NCI-H526 treated with DMSO at 0.1 percent for 48 hours (cell line): ENCODE measurements around the gene RCBTB2.
"Not testable (repeated sequence)": the region's sequence is repeated elsewhere in the genome, so short reads cannot be mapped to it uniquely, and the experiment has no call there.

Experiments used
- DNase-seq: peaks from one replicate; lab custom pipeline; 2025; lab: John Stamatoyannopoulos, UW

RCBTB2 gene

DNA sequence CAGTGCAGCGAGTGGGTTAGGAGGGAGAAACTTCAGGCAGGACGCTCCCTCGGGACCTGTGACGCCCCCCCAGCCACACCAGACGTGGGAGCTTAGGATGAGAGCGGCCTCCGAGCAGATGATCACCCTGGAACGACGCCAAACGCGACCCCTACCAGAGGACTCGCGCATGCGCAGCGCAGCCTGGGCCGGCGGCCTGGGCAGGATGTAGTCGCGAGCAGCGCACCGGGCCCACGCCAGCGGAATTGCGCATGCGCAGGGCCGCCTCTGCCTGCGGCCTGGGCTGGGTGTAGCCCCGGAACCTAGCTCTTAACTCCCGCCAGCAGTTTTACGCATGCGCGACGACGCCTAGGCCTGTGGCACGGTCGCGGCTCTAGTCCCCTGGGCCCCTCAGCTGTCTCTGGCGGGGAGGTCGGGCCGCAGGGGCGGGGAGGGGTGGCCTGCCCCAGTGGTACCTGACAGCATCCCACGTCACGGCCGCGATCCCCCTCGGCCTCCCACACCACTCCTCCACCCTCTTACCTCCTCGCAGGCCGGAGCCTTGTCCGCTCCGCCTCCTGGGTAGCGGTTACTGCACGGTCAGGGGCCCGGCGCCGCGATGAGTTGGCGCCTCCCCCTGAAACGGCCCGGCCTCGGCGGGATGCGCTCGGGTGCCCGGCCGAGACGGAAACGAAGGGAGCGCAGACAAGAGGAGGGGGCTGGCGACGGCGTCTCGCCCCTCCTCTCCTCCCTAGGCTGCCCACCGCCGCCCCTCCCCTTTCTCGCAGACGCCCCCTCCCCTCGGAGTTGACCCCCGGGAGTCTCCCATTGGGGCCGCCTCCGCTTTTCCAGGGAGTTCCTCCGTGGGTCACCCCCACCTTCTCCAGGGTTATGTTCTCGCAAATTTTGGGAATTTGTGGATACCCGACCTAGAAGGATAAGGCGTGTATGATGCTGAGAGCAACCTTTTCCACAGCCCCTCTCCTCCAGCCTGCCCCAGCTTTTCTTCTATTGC, at the start of gene RCBTB2:
RCBTB2 (minus strand) TSS at position 575 of the 994 bp plus-strand sequence. CDS start 11,141 bp downstream, outside the sequence.
- peak; percentile 95 for DNase-seq

DNA sequence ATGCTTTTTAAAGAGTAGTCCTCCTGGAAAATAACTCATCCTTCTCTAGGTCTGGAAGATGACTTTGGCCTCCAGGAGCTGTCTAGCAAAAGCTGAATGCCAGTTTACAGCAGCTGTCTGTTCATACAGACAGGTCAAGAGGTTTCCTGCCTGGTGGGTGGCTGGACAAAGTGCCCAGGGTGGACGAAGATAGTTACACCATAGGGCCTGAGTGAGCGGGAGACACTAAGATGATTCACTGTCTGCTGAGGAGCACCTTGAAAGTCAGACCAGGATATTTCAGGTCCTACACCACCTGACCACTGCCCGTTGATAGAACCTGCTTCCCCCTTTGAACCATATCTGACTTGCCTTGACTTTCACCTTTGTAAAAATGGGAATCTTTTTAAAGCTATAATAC, 49.2 kb upstream of the RCBTB2 start:
- no peak for DNase-seq

GRCh38 chr13:48580896-48581295, 48.0 kb upstream of the RCBTB2 start:
- DNase-seq, result no peak

DNA sequence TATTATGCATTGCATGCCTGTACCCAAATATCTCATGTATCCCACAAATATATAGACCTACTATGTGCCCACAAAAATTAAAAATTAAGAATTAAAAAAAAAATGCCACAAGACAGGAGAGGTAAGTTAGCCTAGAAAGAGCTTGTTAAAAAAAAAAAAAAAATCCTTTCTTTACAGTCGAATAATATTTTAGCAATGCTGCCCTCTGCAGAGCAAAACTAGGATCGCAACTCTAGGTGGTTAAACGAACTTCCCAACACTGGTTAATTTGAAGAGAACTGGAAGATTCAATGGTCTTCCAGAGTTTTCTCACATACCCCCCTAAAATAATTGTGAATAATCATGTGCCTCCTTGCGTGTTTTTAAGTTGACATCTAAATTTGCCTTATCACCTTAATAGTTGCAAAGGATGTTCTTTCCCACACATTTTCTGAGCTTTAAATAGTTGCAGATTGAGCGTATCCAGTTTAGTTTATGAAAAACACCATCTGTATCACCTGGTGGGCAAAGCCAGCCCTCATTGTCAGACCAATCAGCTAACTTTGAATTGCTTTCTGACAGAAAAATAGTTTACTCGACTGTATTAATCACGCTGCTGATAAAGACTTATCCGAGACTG, 47.4 kb upstream of the RCBTB2 start:
- DNase-seq, result peak; percentile 46

DNA sequence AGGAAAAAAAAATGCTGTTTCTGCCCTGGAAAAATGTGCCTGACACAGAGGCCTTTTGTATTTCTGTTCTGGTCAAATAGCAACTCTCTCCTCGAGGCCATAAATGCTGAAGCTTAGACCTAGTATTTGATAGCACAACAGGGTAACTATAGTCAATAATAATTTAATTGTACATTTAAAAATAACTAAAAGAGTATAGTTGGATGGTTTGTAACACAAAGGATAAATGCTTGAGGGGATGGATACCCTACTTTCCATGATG, 47.0 kb upstream of the RCBTB2 start:
- DNase-seq, result not testable (repeated sequence)

GRCh38 chr13:48579165-48579918, 46.5 kb upstream of the RCBTB2 start:
- DNase-seq, result no peak

DNA sequence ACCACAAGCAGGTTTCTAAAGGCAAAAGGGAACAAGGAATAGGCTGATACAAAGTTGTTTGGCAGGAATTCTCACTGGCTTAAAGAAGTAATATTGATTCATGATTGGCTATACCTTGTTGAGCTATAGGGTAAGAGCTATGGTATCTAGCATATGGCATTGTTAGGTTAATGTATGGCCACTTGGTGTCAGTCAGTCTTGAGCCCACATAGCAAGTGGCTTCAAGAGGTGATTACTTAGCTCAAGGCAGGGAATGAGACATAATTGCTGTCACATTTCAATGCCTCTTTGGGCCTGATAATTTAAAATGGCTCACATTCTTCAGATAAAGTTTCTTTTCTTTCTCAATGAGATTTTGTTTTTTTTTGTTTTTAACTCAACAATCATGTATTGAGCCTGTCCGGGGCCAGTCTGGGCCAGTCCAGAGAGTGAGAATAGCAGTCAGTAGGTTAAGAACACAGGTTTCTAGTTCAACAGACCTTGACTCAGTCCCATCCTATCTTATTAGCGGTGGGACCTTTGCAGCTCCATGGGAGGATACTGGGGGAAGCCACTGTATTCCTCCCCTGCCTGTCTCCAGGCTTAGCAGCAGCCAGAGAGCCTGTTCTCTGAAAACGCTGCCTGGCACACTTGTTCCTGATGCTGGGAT, 45.8 kb upstream of the RCBTB2 start:
- DNase-seq, result no peak

DNA sequence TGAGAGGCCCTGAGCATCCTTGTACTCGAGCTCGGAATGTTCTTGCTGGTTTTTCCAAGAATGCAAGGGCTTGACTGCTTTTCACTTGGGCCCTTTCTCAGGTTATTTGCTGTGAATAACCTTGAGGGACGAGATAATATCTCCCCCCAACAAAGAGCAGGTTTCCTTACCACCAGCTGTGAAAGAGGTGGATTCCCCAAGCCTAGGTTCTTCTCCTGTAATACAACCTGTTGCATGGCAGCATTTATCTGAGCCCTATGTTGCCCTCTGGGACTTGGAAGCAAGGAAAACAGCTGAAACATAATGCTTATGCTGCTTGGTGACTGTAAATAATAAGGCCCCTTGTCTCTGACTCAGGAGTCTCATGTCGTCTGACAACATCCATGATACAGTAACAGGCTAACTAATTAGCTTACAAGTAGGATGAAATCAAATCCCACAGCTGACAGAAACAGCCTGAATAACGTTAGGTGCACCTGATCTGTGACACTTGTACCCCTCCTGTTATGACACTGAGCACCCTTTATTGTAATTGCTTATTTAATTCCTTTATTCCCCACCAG, 43.6 kb upstream of the RCBTB2 start:
- DNase-seq, result no peak

DNA sequence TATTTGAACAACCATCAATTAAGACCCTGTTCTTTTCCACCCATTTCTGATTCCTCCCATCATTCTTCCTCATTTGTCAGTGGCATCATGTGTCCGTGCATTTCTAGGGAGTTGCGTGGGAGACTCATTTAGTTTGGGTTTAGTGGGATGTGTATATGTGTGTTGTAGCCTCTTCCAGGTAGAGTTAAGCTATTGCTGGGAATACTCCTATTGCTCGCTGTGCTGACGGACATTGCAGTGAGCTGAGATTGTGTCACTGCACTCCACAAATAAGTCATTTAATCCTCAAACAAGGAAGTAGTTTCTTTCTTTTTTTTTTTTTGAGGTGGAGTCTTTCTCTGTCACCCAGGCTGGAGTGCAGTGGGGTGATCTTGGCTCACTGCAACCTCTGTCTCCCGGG, 42.2 kb upstream of the RCBTB2 start:
- DNase-seq, result no peak

DNA sequence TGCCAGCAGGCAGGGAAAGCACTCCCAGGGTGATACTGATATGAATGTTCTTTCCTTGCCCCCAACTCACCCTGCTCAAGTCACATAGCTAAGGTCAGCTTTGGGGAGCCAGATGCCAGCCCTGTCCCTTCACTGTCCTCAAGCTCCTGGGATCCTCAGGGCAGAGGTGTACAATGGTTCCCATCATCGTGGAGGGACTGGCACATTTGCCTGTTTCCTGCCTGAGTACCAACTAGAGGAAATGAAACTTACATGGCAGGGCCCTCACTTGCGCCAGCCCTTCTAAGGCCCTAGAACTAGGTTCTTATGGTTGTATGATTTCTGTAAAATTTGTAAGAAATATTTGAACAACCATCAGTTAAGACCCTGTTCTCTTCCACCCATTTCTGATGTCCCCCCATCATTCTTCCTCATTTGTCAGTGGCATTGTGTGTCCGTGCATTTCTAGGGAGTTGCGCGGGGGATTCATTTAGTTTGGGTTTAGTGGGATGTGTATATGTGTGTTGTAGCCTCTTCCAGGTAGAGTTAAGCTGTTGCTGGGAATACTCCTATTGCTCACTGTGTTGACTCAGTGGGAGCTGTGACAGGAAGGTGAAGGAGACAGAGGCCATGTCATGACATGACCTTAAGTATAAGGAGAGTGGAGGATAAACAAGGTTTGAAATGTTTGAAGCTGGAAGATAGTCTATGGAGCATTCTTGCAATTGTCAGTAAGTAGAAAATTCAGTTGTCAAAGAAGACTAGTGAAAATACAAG, 41.3 kb upstream of the RCBTB2 start:
- no peak for DNase-seq

DNA sequence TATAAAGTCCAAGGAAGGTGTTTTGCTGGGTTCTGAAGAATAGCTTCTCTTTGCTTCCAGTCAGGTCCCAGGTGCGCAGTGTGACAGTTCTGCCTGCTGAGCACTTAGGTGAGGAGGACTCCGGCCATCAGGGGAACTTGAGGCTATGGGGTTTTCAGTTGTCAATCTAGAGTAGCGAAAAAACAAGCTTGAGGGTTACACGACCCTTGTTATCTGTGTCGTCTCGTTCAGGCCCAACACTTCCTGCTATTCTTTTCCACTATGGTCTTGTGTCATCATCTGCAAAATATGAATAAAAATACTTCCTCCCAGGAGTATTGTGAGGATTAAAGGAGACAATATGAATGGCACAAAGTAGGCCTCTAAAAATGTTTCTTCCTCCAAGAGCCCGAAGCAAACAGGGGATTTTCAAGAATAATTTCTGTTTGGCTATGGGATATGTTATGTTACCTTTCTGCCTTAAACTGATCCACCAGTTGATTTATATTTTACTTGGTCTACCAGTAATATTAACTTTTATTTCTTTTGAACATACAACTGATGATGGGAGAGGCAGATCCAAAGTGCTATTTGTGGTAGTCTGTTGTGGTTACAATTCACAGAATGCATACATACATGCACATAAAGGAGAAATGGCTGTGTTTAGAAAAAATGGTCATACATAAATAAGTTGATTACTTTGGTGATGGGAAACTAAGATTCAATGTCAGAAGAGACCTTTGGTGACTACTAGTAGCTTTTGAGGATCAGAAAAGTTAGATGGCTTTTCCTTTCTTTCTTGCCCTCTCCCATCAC, 40.5 kb upstream of the RCBTB2 start:
- DNase-seq, result no peak

GRCh38 chr13:48571126-48571913, 38.4 kb upstream of the RCBTB2 start:
- no peak for DNase-seq

DNA sequence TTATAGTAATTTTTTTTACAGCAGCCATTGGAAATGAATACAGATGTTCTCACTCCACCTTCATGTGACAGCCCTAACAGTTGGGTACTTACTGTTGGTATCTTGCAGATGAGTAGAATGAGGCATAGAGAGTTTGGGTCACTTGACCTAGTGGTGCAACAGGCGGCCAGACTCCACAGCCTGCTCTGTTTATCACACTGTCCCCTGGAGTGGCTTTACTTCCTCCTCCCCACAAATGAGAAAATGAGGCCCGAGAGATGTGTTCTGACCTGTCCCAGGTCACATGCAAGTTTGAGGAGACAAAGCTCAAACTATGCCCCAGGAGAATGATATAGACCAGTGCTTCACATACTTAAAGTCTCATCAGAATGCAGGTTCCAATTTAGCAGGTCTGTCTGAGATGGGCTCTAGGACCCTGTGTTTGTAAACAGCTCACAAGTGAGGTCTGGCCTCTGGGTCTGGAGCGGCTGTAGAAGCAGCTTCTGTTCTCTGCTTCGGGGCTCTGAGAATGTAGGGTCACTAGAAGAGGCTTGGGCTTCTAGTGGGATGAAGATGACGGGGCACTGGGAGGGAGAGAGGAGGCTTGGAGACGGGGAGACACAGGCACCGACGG, 37.4 kb upstream of the RCBTB2 start:
- no peak for DNase-seq

GRCh38 chr13:48569104-48569666, 36.3 kb upstream of the RCBTB2 start:
- no peak for DNase-seq

DNA sequence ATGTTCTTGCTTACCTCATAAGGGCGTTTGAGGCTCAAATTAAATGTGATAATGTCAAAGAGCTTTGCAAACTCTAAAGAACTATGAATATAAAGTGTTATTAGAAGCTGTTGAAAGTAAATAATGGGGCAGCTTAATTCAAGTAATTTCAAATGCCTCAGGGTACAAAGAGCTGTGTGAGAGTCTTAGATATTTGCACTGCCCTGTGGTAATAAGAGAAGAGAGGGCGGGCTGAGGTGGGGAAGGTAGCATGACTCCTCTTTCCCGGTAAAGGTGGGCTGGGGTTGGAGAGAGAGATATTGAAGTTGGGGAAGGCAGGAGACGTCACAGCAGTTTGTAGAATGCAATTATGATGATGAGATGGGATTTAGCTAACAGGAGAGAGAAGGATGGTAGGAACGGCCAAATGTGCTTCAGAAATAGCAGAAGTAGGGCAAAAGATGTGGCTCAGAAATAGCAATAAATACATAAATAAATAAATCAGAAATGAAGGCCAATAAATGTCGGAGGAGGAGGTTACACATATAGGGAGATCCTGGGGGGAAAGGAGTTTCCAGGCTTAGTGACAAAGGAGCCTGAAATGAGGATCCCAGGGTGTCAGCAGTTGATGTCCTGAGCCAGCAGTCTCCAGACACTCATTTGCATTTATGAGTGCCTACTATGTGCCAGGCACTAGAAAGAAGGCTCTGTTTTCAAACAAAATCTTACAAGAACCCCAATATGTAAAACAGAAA, 35.7 kb upstream of the RCBTB2 start:
- DNase-seq, result no peak

- DNase-seq, result no peak
These were observed 34.9 kb upstream of the RCBTB2 start for GRCh38 chr13:48567515-48568369.

DNA sequence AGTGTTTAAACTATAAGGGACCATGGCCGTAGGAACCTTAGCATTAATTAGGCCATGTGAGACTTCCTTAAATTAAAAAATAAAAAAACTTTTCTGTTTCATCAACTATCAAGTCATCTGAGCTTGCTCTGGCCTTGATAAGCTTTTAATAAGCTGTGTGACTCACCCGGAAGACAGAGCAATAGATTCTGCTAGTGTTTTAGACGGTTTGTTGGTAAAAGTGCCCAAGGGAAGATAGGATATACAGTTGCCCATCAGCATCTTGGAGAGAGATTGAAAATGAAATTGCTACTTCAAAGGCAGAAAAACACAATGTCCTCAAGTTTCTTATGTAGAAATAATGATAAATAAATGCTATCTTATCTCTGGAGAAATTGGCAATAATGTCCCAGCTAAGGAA, 31.2 kb upstream of the RCBTB2 start:
- no peak for DNase-seq
